Lung (tissue), 12 donors: ENCODE measurements around the gene MMP7. TPM values are rescaled to one million over a fixed set of nuclear protein-coding genes. Genes with fewer than 3 reads are reported as not detected.

Source experiments
- ATAC-seq: fragments of 200-7000 bp; cut with Tn5 transposase; one replicate; pipeline ENCODE4 v1.9.1; 2020; ENCODE audit warnings: moderate number of reproducible peaks; ENCODE audit not compliant: insufficient read depth, low FRiP score
- DNase-seq, 3 donors: peaks; one replicate each; pipeline ENCODE4 v3.0.0-alpha.2; 2013 to 2017
- H3K27ac ChIP-seq, 2 donors: one replicate each; pipeline ENCODE4 v1.5.1; 2013; ENCODE audit warnings: mild to moderate bottlenecking in 2 of 2, moderate library complexity in 2 of 2, control low read depth in 1 of 2, inconsistent platforms in 1 of 2, low read depth in 1 of 2, low read length in 1 of 2
- H3K27me3 ChIP-seq, 3 donors: one replicate each; pipeline ENCODE4 v1.5.1; 2013; ENCODE audit warnings: low read length in 2 of 3; ENCODE audit not compliant: control insufficient read depth in 3 of 3, insufficient read depth in 3 of 3
- H3K36me3 ChIP-seq, 4 donors: one replicate each; pipeline ENCODE4 v1.5.1; 2013; ENCODE audit warnings: low read length in 4 of 4, mild to moderate bottlenecking in 1 of 4, moderate library complexity in 1 of 4; ENCODE audit not compliant: control insufficient read depth in 4 of 4, insufficient read depth in 4 of 4
- H3K4me1 ChIP-seq, 5 donors: one replicate each; pipeline ENCODE4 v1.5.1; 2013; ENCODE audit warnings: low read length in 5 of 5, mild to moderate bottlenecking in 2 of 5, moderate library complexity in 1 of 5; ENCODE audit not compliant: control insufficient read depth in 5 of 5, insufficient read depth in 5 of 5
- H3K4me3 ChIP-seq: one replicate; pipeline ENCODE4 v1.5.1; 2013; ENCODE audit warnings: mild to moderate bottlenecking, control low read depth, moderate library complexity
- H3K9ac ChIP-seq, 2 donors: one replicate each; pipeline ENCODE4 v1.5.1; 2013; ENCODE audit warnings: low read length in 2 of 2, control low read depth in 1 of 2; ENCODE audit not compliant: insufficient read depth in 1 of 2
- H3K9me3 ChIP-seq, 4 donors: one replicate each; pipeline ENCODE4 v1.5.1; 2013; ENCODE audit warnings: low read length in 3 of 4, mild to moderate bottlenecking in 1 of 4, moderate library complexity in 1 of 4; ENCODE audit not compliant: control insufficient read depth in 4 of 4, insufficient read depth in 3 of 4
- WGBS, 2 donors: extraction: QIAGEN DNeasy Blood & Tissue Kit; methylation state at CpG; one replicate each; pipeline ENCODE4 v1.1.7; 2013; 5-methylcytosine and 5-hydroxymethylcytosine counted together
- polyA plus RNA-seq, 2 donors: library from polyadenylated mRNA; stranded (reverse); fragments of 200-250 nt; gene quantifications; one replicate each; pipeline ENCODE4 v1.2.1, GENCODE V29; 2013
- total RNA-seq, 2 donors: library from RNA; depleted of rRNA in 1 of 2; stranded (reverse); fragments of >200 nt in 1 of 2; gene quantifications; one replicate each; pipeline ENCODE4 v1.2.1, GENCODE V29; 2014 to 2021
- TF ChIP-seq, protein P1 (sequence below): IDR thresholded peaks from 2 replicates; pipeline ENCODE4 v1.5.1; 2012; ENCODE audit warnings: mild to moderate bottlenecking; ENCODE audit errors: control extremely low read depth, extremely low read depth
- donor health status: control.
- donor health status: control.
- donor health status: Bipolar disorder and iron deficiency.
- donor health status: healthy.
- donor health status: DM: yes; HTN: yes; CAD: no.

MMP7 gene
- total and polyA plus RNA-seq, 4 donors, result 17.9 to 433 (median 26.2) TPM

DNA sequence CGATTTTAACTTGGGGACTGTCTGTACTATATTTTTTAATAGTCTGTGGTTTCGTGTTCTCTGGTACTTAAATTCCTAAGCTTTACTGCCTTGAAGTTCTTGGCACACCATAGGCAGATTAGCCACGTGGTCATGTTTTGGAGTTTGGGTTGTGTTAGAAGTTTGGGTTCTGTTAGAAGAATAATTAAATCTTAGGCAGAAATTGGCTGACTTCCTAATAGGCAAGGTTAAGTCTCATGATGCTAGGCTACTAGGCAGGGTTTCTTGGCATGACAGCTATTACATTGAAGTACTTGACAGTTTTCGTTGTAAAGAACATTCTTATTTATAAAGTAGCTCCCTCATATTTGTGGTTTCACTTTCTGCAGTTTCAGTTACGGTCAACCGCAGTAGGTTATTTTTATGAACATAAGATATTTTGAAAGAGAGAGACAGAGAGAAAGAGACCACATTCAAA, 30.0 kb upstream of the MMP7 start:
- no peak overlapping the region for H3K4me3 ChIP-seq
- H3K36me3 ChIP-seq, result no peaks in the 10 kb centered on the region
- H3K4me1 ChIP-seq, result peaks cover 0 to 2% (median 0%) of the 10 kb centered on the region in 5 donors
- H3K9me3 ChIP-seq, result no peaks in the 10 kb centered on the region
- no peaks in the 10 kb centered on the region for H3K27me3 ChIP-seq
- DNase-seq (peak in 2 of 3 donors; percentile 30 to 55), ATAC-seq (peak; percentile 63)
- H3K27ac ChIP-seq, result no peak overlapping the region
- peak overlapping the region in 1 of 2 donors; percentile 70 for H3K9ac ChIP-seq
- TF ChIP-seq, protein P1, sequence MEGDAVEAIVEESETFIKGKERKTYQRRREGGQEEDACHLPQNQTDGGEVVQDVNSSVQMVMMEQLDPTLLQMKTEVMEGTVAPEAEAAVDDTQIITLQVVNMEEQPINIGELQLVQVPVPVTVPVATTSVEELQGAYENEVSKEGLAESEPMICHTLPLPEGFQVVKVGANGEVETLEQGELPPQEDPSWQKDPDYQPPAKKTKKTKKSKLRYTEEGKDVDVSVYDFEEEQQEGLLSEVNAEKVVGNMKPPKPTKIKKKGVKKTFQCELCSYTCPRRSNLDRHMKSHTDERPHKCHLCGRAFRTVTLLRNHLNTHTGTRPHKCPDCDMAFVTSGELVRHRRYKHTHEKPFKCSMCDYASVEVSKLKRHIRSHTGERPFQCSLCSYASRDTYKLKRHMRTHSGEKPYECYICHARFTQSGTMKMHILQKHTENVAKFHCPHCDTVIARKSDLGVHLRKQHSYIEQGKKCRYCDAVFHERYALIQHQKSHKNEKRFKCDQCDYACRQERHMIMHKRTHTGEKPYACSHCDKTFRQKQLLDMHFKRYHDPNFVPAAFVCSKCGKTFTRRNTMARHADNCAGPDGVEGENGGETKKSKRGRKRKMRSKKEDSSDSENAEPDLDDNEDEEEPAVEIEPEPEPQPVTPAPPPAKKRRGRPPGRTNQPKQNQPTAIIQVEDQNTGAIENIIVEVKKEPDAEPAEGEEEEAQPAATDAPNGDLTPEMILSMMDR, result no peak
- 14 to 26% methylated on average over 6 of the region's 6 CpGs for WGBS, 2 donors

DNA sequence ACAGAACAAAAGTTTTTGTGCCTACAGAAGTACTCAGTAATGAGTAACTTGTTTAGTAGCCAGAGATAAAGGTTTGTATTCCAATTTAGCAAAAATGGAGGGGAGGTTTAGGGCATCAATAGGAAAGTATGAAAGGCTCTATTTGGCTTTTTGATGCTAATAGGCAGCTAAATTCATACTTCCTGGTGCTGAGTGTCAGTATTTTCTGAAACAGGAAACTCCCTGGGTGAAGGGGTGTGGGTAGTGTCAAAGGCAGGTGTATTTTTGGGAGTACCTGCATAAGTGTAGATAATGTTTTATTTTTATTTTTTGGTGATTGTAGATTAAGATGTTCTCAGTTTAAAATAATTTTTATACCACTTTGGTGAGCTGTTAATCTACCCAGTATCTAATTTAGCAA, 29.3 kb upstream of the MMP7 start:
- H3K27me3 ChIP-seq, result no peaks in the 10 kb centered on the region
- peak overlapping the region in 1 of 2 donors; percentile 53 for H3K27ac ChIP-seq
- no peak overlapping the region for H3K9ac ChIP-seq
- DNase-seq (no peak), ATAC-seq (no peak)
- H3K36me3 ChIP-seq, result no peaks in the 10 kb centered on the region
- H3K9me3 ChIP-seq, result no peaks in the 10 kb centered on the region
- no peak overlapping the region for H3K4me3 ChIP-seq
- H3K4me1 ChIP-seq, result peaks cover 0 to 2% (median 0%) of the 10 kb centered on the region in 5 donors
- TF ChIP-seq, protein P1, result no peak

DNA sequence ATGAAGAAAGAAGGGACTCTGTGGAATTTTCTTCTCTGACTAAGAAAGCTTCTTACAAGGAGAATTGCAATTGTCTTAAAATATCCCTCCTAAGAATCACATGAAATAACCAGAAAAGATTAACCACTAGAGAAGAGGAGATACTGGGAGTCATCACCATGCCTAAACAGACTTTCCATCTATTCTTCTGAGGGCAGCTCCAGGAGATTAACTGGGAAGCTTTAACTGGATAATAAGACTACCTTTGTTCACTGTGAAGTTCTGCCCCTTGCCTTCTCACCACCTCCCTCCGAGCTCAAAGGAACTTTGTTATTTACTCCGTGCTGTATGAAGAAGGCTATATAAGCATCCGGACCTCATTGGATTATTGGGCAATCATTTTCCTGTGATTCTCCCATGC, 24.5 kb upstream of the MMP7 start:
- H3K27ac ChIP-seq, result no peak overlapping the region
- H3K4me1 ChIP-seq, result peaks cover 0 to 6% (median 0%) of the 10 kb centered on the region in 5 donors
- no peak overlapping the region for H3K9ac ChIP-seq
- no peaks in the 10 kb centered on the region for H3K27me3 ChIP-seq
- H3K36me3 ChIP-seq, result no peaks in the 10 kb centered on the region
- WGBS, 2 donors, result 69 to 82% methylated on average over 3 of the region's 3 CpGs
- no peaks in the 10 kb centered on the region for H3K9me3 ChIP-seq
- no peak for ATAC-seq
- TF ChIP-seq, protein P1, result no peak
- no peak for DNase-seq
- no peak overlapping the region for H3K4me3 ChIP-seq

DNA sequence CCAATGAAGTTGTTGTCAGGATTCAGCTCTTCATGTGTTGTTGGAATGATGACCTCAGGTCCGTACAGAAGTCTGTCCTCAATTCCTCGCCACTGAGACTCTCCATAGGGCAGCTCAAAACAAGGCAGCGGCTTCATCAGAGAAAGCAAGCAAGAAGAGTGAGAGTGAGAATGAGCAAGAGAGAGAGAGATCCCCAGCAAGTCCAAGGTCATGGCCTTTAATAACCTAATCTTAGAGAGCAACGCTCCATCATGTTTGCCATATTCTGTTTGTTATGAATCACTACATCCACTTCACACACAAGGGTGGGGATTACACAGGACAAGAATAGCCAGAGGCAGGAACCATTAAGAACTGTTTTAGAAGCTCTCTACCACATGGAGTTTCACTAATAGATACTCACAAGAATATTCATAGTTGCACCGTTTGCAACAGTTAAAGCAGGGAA, 23.3 kb upstream of the MMP7 start:
- Histone ChIP-seq H3K9ac (no peak overlapping the region), H3K9me3 (no peaks in the 10 kb centered on the region), H3K4me1 (peaks cover 0 to 6% (median 0%) of the 10 kb centered on the region in 5 donors), H3K4me3 (no peak overlapping the region), H3K36me3 (no peaks in the 10 kb centered on the region), H3K27ac (peak overlapping the region in 1 of 2 donors; percentile 21), H3K27me3 (no peaks in the 10 kb centered on the region)
- TF ChIP-seq, protein P1, result no peak
- DNase-seq (no peak), ATAC-seq (peak; percentile 32)
- WGBS, 2 donors, result 66 to 93% methylated on average over 5 of the region's 5 CpGs
